AG09319 (cell line): ENCODE results near the gene LYRM4.

Source experiments
- DNase-seq: peaks from one replicate; pipeline ENCODE4 v3.0.0-alpha.2; 2010; ENCODE audit warnings: low read depth; ENCODE audit errors: extremely low read depth
- CTCF ChIP-seq: IDR thresholded peaks from 2 replicates; pipeline ENCODE4 v1.5.1; 2011; ENCODE audit warnings: low read depth, mild to moderate bottlenecking, inconsistent platforms, low read length, moderate library complexity

The LYRM4 gene

GRCh38 chr6:5231289-5231688 is 29.5 kb downstream of the LYRM4 start:
- no peak for DNase-seq
- no peak for TF ChIP-seq CTCF

- no peak for DNase-seq
- TF ChIP-seq CTCF = no peak
Measured at GRCh38 chr6:5230081-5230480, 30.7 kb downstream of the LYRM4 start.

- no peak for DNase-seq
- no peak for TF ChIP-seq CTCF
Measured at GRCh38 chr6:5229356-5229755, 31.4 kb downstream of the LYRM4 start.

- DNase-seq = no peak
- TF ChIP-seq CTCF = no peak
Measured at GRCh38 chr6:5223309-5223708, 37.4 kb downstream of the LYRM4 start.

- no peak for TF ChIP-seq CTCF
- DNase-seq = no peak
Measured at GRCh38 chr6:5220443-5220842, 40.3 kb downstream of the LYRM4 start.

- DNase-seq = no peak
- TF ChIP-seq CTCF = no peak
Measured at GRCh38 chr6:5219011-5219691, 41.6 kb downstream of the LYRM4 start.

- DNase-seq = no peak
- no peak for TF ChIP-seq CTCF
Measured at GRCh38 chr6:5217356-5217755, 43.4 kb downstream of the LYRM4 start.
